Heart right ventricle (tissue), 16 donors: ENCODE results near the gene SLC45A2. TPM values are rescaled to one million over a fixed set of nuclear protein-coding genes. Genes with fewer than 3 reads are reported as not detected.

ENCODE experiments used
- ATAC-seq, 8 donors: fragments of 200-7000 bp; cut with Tn5 transposase; one replicate each; pipeline ENCODE4 v1.9.1; 2020; ENCODE audit warnings: mild to moderate bottlenecking in 8 of 8, moderate library complexity in 8 of 8, moderate number of reproducible peaks in 1 of 8
- DNase-seq, 2 donors: peaks; one replicate each; pipeline ENCODE4 v3.0.0-alpha.2; 2020
- H3K27ac ChIP-seq, 10 donors: fragments of 200-600 bp; sonication (generic) in 2 of 10; one replicate each; pipeline versions ENCODE4 v1.5.0 to v1.8.0; 2020 to 2022; ENCODE audit warnings: mild to moderate bottlenecking in 3 of 10
- H3K27me3 ChIP-seq, 7 donors: fragments of 200-600 bp; one replicate each; pipeline ENCODE4 v1.8.0; 2021 to 2022; ENCODE audit warnings: mild to moderate bottlenecking in 2 of 7
- H3K36me3 ChIP-seq, 9 donors: fragments of 200-600 bp; sonication (generic) in 1 of 9; one replicate each; pipeline versions ENCODE4 v1.5.0 to v1.8.0; 2020 to 2022; ENCODE audit warnings: mild to moderate bottlenecking in 2 of 9
- H3K4me1 ChIP-seq, 9 donors: fragments of 200-600 bp; sonication (generic) in 1 of 9; one replicate each; pipeline versions ENCODE4 v1.5.0 to v1.8.0; 2020 to 2022; ENCODE audit warnings: mild to moderate bottlenecking in 4 of 9
- H3K4me3 ChIP-seq, 10 donors: fragments of 200-600 bp; sonication (generic) in 2 of 10; one replicate each; pipeline versions ENCODE4 v1.5.0 to v1.8.0; 2020 to 2022; ENCODE audit warnings: mild to moderate bottlenecking in 7 of 10, moderate library complexity in 2 of 10
- H3K9me3 ChIP-seq, 11 donors: fragments of 200-600 bp in 10 of 11; sonication (generic) in 2 of 11; one replicate each; pipeline versions ENCODE4 v1.5.0 to v1.8.0; 2013 to 2022; ENCODE audit warnings: mild to moderate bottlenecking in 2 of 11, control low read depth in 1 of 11, moderate library complexity in 1 of 11
- WGBS, 2 donors: extraction: QIAGEN DNeasy Blood & Tissue Kit; methylation state at CpG; one replicate each; pipeline ENCODE4 v1.1.7; 2013; ENCODE audit warnings: inconsistent platforms in 1 of 2; 5-methylcytosine and 5-hydroxymethylcytosine counted together
- intact Hi-C, 10 donors: fragments of 100-400 bp; cut with DNase I; formaldehyde crosslinking; loops; one replicate each; pipeline versions ENCODE4 v1.11.1 to v1.14.2; 2022
- polyA plus RNA-seq, 2 donors: library from polyadenylated mRNA; stranded (reverse); fragments of 200-250 nt; gene quantifications; one replicate each; pipeline ENCODE4 v1.2.3, GENCODE V29; 2013
- total RNA-seq, 10 donors: library from RNA; stranded (reverse); fragmentation: NEBNext Ultra II Directional in 3 of 10; extraction: Animal tissue kit (Norgen Biotek cat#: 25700) in 3 of 10; gene quantifications; one replicate each; pipeline versions ENCODE4 v1.2.1 to v1.2.4, GENCODE V29; 2021 to 2023
- TF ChIP-seq, protein P1 (sequence below), 9 donors: fragments of 200-600 bp; sonication (generic) in 2 of 9; IDR thresholded peaks; one replicate each; pipeline versions ENCODE4 v1.5.0 to v1.8.0; 2021 to 2022; ENCODE audit warnings: antibody characterized with exemption in 9 of 9, mild to moderate bottlenecking in 5 of 9, moderate library complexity in 1 of 9
- donor health status: Arrhythmogenic right ventricular cardiomyopathy.
- donor health status: ischemic (EF 13 %, LVEDD 7.1; RV severe dilation, severe dysfunction).
- donor health status: healthy with polysubstance abuse.
- donor health status: DM: no; HTN: yes; CAD: no.
- donor health status: DM: no; HTN: no; CAD: no.
- donor health status: ischemic (EF 25% LVEDD 6.9; RV normal size, moderate dysfunction).
- donor health status: ischemic (EF 25% LVEDD 5.7; RV mildly dilated, moderate dysfunction).
- donor health status: healthy.
- donor health status: DM: yes; HTN: yes; CAD: no.
- donor health status: Ischemic cardiomyopathy.
- donor health status: ischemic (EF 35%, LVEDD 5.7; RV mildly dilated, moderate dysfunction).
- donor health status: nonischemic (EF 11% LVEDD 7.7; RV severe dilation, severe dysfunction).
- donor health status: DM: yes; HTN: yes; CAD: no.
- donor health status: PGD.
- donor health status: ischemic (EF 29% LVEDD 5.4; RV normal size, mild dysfunction).
- donor health status: nonischemic (EF 23%, LVEDD 6.1; RV moderate dilation, normal function).

SLC45A2 gene
- total and polyA plus RNA-seq, 12 donors, result 0.09 to 0.15 (median 0.11) TPM; not detected in 9

DNA sequence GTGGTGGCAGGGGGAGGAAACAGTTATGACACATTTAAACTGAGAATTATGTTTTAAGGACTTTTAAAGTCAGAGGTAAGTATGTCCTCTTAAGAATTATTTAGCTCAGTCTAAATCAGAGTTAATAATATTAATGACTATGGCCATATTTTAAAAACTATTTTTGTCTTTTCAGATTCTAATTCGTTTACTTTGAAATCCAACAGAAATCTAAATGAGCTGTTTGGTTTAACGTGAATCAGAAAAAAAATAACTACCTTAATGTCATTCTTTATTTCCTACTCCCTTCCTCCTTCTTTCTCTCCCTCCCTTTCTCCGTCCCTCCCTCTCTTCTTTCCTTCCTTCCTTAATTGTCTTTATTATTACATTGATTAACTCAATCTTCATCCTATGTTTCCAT, 43.9 kb upstream of the SLC45A2 start:
- H3K27me3 ChIP-seq, result no peaks in the 10 kb centered on the region
- ATAC-seq, result no peak
- H3K9me3 ChIP-seq, result no peaks in the 10 kb centered on the region
- no peak overlapping the region for H3K4me3 ChIP-seq
- no peak overlapping the region for H3K27ac ChIP-seq
- H3K4me1 ChIP-seq, result no peaks in the 10 kb centered on the region
- TF ChIP-seq, protein P1, sequence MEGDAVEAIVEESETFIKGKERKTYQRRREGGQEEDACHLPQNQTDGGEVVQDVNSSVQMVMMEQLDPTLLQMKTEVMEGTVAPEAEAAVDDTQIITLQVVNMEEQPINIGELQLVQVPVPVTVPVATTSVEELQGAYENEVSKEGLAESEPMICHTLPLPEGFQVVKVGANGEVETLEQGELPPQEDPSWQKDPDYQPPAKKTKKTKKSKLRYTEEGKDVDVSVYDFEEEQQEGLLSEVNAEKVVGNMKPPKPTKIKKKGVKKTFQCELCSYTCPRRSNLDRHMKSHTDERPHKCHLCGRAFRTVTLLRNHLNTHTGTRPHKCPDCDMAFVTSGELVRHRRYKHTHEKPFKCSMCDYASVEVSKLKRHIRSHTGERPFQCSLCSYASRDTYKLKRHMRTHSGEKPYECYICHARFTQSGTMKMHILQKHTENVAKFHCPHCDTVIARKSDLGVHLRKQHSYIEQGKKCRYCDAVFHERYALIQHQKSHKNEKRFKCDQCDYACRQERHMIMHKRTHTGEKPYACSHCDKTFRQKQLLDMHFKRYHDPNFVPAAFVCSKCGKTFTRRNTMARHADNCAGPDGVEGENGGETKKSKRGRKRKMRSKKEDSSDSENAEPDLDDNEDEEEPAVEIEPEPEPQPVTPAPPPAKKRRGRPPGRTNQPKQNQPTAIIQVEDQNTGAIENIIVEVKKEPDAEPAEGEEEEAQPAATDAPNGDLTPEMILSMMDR (IDR thresholded peaks at IDR 0.05), result no peak
- DNase-seq, result no peak
- intact Hi-C loops, result no loop called here
- peaks cover 0 to 18% (median 0%) of the 10 kb centered on the region in 9 donors for H3K36me3 ChIP-seq
- 79 to 83% methylated on average over 3 of the region's 3 CpGs for WGBS, 2 donors

DNA sequence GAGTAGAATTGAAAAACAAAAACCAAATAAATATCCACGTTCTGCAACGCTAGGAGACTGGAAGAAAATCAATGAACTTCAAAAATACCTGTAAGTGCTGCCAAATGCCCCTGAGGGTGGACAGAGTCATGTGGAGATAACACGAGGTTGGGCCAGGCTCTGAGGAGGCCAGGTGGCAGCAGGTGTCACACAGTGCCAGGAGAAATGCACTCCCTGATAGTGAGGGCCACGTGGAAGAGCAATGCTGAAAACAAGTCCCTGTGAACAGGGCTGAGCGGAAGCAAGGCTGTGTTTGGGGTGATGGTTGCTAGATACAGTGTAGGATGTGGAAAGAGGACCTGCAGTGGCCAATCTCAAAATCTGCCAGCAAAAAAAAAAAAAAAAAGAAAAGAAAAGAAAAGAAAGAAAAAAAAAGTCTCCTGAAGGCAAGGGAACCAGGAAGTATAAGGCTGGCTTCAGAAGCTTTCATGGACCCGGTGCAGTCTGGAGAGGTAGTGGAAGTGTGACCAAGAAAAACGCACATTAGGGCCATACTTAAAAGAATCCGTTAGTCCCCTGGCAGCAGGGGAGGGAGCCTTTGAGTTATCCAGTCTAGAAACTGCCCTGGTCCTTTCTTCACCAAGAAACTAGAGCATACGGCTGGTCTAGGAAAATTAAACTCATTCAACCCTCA, 41.7 kb upstream of the SLC45A2 start:
- Histone ChIP-seq H3K27ac (no peak overlapping the region), H3K4me3 (no peak overlapping the region), H3K27me3 (no peaks in the 10 kb centered on the region), H3K4me1 (peaks cover 0 to 16% (median 6%) of the 10 kb centered on the region in 9 donors), H3K36me3 (peaks cover 0 to 12% (median 0%) of the 10 kb centered on the region in 9 donors), H3K9me3 (no peaks in the 10 kb centered on the region)
- no peak for ATAC-seq
- intact Hi-C loops, result no loop called here
- DNase-seq, result no peak
- 83 to 85% methylated on average over 9 of the region's 9 CpGs for WGBS, 2 donors
- TF ChIP-seq, protein P1 (IDR thresholded peaks at IDR 0.05), result no peak

DNA sequence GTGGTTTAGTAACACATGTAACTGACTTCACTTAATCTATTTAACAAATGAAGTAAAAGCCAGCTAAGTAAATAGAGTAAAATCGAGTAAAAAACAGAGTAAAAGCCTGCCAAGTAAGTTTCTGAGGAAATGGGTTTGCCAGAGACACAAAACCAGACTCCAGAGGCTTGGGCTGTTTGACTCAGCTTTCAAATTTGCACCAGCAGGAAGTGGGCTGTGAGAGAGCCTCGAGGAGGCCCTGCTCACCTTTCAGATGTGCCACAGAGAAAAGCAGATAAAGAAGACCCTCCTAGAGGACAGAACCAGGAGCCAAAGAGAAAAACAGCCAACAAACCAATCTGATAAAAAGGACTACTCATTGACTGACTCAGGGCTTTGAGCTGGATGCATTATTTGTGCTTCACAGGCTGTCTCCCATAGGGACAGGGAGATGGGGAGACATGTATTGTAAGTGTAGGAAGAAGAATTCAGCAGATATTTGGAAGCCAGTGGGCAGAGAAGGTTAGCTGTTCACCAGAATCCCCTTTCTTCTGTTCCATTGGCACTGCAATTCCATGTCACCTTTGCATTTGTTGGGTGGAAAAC, 37.7 kb upstream of the SLC45A2 start:
- peak in 6 of 8 donors; percentile 55 to 78 (median 64) for ATAC-seq
- H3K27ac ChIP-seq, result peak overlapping the region in 2 of 10 donors; percentile 7 to 18
- no peak for DNase-seq
- H3K4me3 ChIP-seq, result no peak overlapping the region
- intact Hi-C loops, result no loop called here
- H3K36me3 ChIP-seq, result peaks cover 0 to 20% (median 0%) of the 10 kb centered on the region in 9 donors
- peaks cover 0 to 20% (median 6%) of the 10 kb centered on the region in 9 donors for H3K4me1 ChIP-seq
- H3K9me3 ChIP-seq, result no peaks in the 10 kb centered on the region
- no peaks in the 10 kb centered on the region for H3K27me3 ChIP-seq
- 24 to 36% methylated on average over 2 of the region's 2 CpGs for WGBS, 2 donors
- TF ChIP-seq, protein P1 (IDR thresholded peaks at IDR 0.05), result no peak

DNA sequence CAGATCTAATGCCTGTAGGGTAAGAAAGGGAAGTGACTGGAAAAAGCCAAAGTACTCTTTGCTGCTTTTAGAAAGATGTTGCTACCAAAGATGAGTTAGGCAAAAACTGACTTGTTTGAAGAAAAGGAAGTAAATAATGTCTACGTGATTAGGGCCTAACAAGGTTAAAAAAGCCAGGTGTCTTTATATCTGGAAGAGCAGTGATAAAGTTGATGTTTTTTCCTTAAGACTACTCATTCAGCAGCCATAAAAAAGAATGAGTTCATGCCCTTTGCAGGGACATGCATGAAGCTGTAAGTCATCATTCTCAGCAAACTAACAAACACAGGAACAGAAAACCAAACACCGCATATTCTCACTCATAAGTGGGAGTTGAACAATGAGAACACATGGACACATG, 36.8 kb upstream of the SLC45A2 start:
- H3K27me3 ChIP-seq, result no peaks in the 10 kb centered on the region
- intact Hi-C loops, result no loop called here
- DNase-seq, result no peak
- TF ChIP-seq, protein P1 (IDR thresholded peaks at IDR 0.05), result no peak
- peak overlapping the region in 1 of 10 donors; percentile 7 for H3K27ac ChIP-seq
- peaks cover 0 to 20% (median 0%) of the 10 kb centered on the region in 9 donors for H3K36me3 ChIP-seq
- 67 to 72% methylated on average over 2 of the region's 2 CpGs for WGBS, 2 donors
- H3K4me1 ChIP-seq, result peaks cover 0 to 20% (median 6%) of the 10 kb centered on the region in 9 donors
- no peak overlapping the region for H3K4me3 ChIP-seq
- no peak for ATAC-seq
- H3K9me3 ChIP-seq, result no peaks in the 10 kb centered on the region
